ENCODE results near the gene ARX.
A peak's percentile ranks its signal among the peaks of the same experiment; 100 is the strongest.

Gene ARX

DNA sequence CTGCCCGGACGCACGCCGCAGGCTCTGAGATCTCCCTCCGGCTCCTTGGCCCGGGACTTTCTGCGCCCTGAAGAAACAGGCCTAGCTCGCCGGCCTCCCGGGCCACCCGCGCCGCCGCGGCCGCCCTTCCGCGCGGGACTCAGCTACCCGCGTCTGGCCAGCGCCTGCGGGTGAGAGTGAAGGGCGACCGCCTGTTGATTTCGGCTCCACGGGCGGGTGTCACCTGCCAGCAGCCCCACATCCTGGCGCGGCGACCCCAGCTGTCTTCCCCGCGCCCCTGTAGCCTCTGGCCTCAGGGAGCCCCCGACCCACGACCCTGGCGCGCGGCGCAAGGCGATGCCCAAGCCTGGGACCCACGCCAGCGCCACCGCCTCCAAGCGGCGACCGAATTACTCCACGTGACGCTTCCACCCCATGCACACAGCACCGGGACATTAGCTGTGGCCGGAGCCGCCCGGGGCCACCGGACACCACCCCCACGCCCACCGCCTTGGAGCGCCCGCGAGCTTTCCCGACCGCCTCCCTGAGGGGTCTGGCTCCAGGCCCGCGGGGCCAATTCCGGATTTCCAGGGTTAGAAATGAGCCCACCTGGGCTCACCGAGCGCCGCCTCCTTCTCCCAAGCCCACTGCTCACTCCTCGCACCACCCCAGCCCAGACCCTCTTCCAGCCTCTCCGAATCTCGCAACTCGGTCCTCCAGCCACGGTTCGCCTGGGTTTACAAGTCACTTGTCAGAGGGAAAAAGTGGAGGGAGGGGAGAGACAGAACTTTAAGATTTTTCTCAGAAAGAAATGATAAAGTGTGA is 10.2 kb downstream of the ARX start:
- TF ChIP-seq, protein P1, sequence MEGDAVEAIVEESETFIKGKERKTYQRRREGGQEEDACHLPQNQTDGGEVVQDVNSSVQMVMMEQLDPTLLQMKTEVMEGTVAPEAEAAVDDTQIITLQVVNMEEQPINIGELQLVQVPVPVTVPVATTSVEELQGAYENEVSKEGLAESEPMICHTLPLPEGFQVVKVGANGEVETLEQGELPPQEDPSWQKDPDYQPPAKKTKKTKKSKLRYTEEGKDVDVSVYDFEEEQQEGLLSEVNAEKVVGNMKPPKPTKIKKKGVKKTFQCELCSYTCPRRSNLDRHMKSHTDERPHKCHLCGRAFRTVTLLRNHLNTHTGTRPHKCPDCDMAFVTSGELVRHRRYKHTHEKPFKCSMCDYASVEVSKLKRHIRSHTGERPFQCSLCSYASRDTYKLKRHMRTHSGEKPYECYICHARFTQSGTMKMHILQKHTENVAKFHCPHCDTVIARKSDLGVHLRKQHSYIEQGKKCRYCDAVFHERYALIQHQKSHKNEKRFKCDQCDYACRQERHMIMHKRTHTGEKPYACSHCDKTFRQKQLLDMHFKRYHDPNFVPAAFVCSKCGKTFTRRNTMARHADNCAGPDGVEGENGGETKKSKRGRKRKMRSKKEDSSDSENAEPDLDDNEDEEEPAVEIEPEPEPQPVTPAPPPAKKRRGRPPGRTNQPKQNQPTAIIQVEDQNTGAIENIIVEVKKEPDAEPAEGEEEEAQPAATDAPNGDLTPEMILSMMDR (conservative IDR thresholded peaks at IDR 0.05; ENCODE audit: low read length), result no peak
- peak overlapping the region; percentile 29; the same call in 1 of the 2 replicates for H3K4me3 ChIP-seq (ENCODE audit: low read length)

GRCh38 chrX:25005034-25005381 is 10.8 kb downstream of the ARX start:
- peak overlapping the region; percentile 29; the same call in 1 of the 2 replicates for H3K4me3 ChIP-seq (ENCODE audit: low read length)
- DNase-seq (ENCODE audit: low read depth), result no peak
- TF ChIP-seq, protein P1 (conservative IDR thresholded peaks at IDR 0.05; ENCODE audit: low read length), result no peak

More for the DNA sequence above, 10.2 kb downstream of the ARX start:
- DNase-seq (ENCODE audit: low read depth), result no peak

- DNase-seq (ENCODE audit: low read depth), result no peak
- TF ChIP-seq, protein P1 (conservative IDR thresholded peaks at IDR 0.05; ENCODE audit: low read length), result no peak
- H3K4me3 ChIP-seq (ENCODE audit: low read length), result no peak overlapping the region
These were observed 11.2 kb downstream of the ARX start for GRCh38 chrX:25004485-25005032.

DNA sequence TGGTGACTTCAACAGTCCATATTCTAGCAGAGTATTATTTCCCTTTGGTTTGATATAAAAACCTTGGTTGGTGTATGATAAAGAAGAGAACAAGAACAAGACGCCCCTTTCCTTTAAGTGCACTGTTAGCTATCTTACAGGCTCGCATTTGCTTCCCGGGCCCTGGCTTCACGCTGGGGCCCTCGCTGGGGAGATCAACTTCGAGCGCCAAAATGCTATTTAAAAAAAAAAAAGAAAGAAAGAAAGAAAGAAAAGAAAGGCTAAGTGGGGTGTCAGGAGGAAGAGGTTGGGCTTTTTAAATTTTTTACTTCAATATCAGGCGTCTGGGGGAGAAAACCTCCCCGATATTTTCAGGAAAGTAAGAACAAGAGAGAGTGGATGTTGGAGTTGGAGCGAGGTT is 11.7 kb downstream of the ARX start:
- TF ChIP-seq, protein P1 (conservative IDR thresholded peaks at IDR 0.05; ENCODE audit: low read length), result no peak
- no peak for DNase-seq (ENCODE audit: low read depth)
- H3K4me3 ChIP-seq (ENCODE audit: low read length), result no peak overlapping the region

GRCh38 chrX:25003066-25003849 is 12.5 kb downstream of the ARX start:
- TF ChIP-seq, protein P1 (conservative IDR thresholded peaks at IDR 0.05; ENCODE audit: low read length), result no peak
- no peak overlapping the region for H3K4me3 ChIP-seq (ENCODE audit: low read length)
- no peak for DNase-seq (ENCODE audit: low read depth)

- TF ChIP-seq, protein P1 (conservative IDR thresholded peaks at IDR 0.05; ENCODE audit: low read length), result no peak
- no peak for DNase-seq (ENCODE audit: low read depth)
- no peak overlapping the region for H3K4me3 ChIP-seq (ENCODE audit: low read length)
These were observed 13.1 kb downstream of the ARX start for GRCh38 chrX:25002661-25003020.
